NB4 (cell line): ENCODE measurements around the gene WWP2.
"Not testable (repeated sequence)": the region's sequence is repeated elsewhere in the genome, so short reads cannot be mapped to it uniquely, and the experiment has no call there.

Source experiments
- CTCF ChIP-seq: IDR thresholded peaks from one replicate; pipeline ENCODE4 v1.5.1; 2012; ENCODE audit warnings: low read depth, low read length
- POLR2A ChIP-seq: IDR thresholded peaks from 2 replicates; pipeline ENCODE4 v1.6.1; 2011; ENCODE audit warnings: mild to moderate bottlenecking; ENCODE audit not compliant: insufficient read length; ENCODE audit errors: extremely low read depth

GRCh38 chr16:69963312-69963711, 201.2 kb downstream of the WWP2 start:
- TF ChIP-seq POLR2A, CTCF: not testable (repeated sequence)
